GF-D8 (cell line): ENCODE results near the gene UFSP1.
A peak's percentile ranks its signal among the peaks of the same experiment; 100 is the strongest.

Source experiments
- DNase-seq: peaks from one replicate; lab custom pipeline; 2025; lab: John Stamatoyannopoulos, UW

Gene UFSP1

GRCh38 chr7:100882201-100882600 is 7.3 kb downstream of the UFSP1 start:
- DNase-seq: no peak

GRCh38 chr7:100881136-100881535 is 8.4 kb downstream of the UFSP1 start:
- DNase-seq: no peak

GRCh38 chr7:100880645-100881044 is 8.9 kb downstream of the UFSP1 start:
- no peak for DNase-seq

GRCh38 chr7:100879685-100880261 is 9.7 kb downstream of the UFSP1 start:
- DNase-seq: no peak

- DNase-seq: no peak
These were observed 10.8 kb downstream of the UFSP1 start for GRCh38 chr7:100878685-100879084.

GRCh38 chr7:100878013-100878412 is 11.5 kb downstream of the UFSP1 start:
- no peak for DNase-seq

GRCh38 chr7:100875356-100875751 is 14.2 kb downstream of the UFSP1 start:
- no peak for DNase-seq

GRCh38 chr7:100874577-100875355 is 14.7 kb downstream of the UFSP1 start, which contains the start of gene SRRT:
TSS of gene SRRT (plus strand) at chr7:100875103. CDS start at chr7:100875591, 488 bp downstream.
- peak; percentile 86 for DNase-seq

GRCh38 chr7:100874300-100874576 is 15.3 kb downstream of the UFSP1 start:
- no peak for DNase-seq

GRCh38 chr7:100873599-100874299 is 15.8 kb downstream of the UFSP1 start:
- no peak for DNase-seq

- DNase-seq: no peak
These were observed 21.6 kb downstream of the UFSP1 start for GRCh38 chr7:100867776-100868485.

- DNase-seq: no peak
These were observed 22.3 kb downstream of the UFSP1 start, which contains the start of gene TRIP6 for GRCh38 chr7:100867040-100867775. TSS of gene TRIP6 (plus strand) at chr7:100867387. CDS start at chr7:100867498, 111 bp downstream.

- DNase-seq: no peak
These were observed 22.8 kb downstream of the UFSP1 start for GRCh38 chr7:100866729-100867039.

- DNase-seq: peak; percentile 56
These were observed 23.4 kb downstream of the UFSP1 start for GRCh38 chr7:100865938-100866728.

- DNase-seq: peak; percentile 20
These were observed 24.1 kb downstream of the UFSP1 start for GRCh38 chr7:100865372-100865911.

GRCh38 chr7:100864263-100864845 is 25.2 kb downstream of the UFSP1 start:
- no peak for DNase-seq

- peak; percentile 94 for DNase-seq
These were observed 26.0 kb downstream of the UFSP1 start for GRCh38 chr7:100863406-100863950.

GRCh38 chr7:100861616-100861985 is 27.9 kb downstream of the UFSP1 start:
- no peak for DNase-seq

GRCh38 chr7:100860702-100861615 is 28.6 kb downstream of the UFSP1 start:
- DNase-seq: no peak
